Activated T-helper 1 cell treated with Interleukin-2 at 50 U/mL for 16 hours (primary cell): ENCODE data around the gene PLA2G4B.

Experiments
- DNase-seq: peaks from one replicate; pipeline ENCODE4 v3.0.0-alpha.2; 2020; ENCODE audit warnings: low read depth

The PLA2G4B gene, protein sequence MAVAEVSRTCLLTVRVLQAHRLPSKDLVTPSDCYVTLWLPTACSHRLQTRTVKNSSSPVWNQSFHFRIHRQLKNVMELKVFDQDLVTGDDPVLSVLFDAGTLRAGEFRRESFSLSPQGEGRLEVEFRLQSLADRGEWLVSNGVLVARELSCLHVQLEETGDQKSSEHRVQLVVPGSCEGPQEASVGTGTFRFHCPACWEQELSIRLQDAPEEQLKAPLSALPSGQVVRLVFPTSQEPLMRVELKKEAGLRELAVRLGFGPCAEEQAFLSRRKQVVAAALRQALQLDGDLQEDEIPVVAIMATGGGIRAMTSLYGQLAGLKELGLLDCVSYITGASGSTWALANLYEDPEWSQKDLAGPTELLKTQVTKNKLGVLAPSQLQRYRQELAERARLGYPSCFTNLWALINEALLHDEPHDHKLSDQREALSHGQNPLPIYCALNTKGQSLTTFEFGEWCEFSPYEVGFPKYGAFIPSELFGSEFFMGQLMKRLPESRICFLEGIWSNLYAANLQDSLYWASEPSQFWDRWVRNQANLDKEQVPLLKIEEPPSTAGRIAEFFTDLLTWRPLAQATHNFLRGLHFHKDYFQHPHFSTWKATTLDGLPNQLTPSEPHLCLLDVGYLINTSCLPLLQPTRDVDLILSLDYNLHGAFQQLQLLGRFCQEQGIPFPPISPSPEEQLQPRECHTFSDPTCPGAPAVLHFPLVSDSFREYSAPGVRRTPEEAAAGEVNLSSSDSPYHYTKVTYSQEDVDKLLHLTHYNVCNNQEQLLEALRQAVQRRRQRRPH

GRCh38 chr15:41838400-41838897 lies at the start of gene PLA2G4B:
Gene PLA2G4B, plus strand, starts transcription at chr15:41838847. Its CDS starts 67 bp downstream, at chr15:41838914.
- DNase-seq: no peak

- no peak for DNase-seq
These were observed 49.4 kb upstream of the PLA2G4B start for GRCh38 chr15:41789236-41789635.

GRCh38 chr15:41789662-41790061 lies 49.0 kb upstream of the PLA2G4B start:
- no peak for DNase-seq

GRCh38 chr15:41790169-41790568 lies 48.5 kb upstream of the PLA2G4B start:
- no peak for DNase-seq

GRCh38 chr15:41790756-41791546 lies 47.7 kb upstream of the PLA2G4B start:
- DNase-seq: no peak

DNA sequence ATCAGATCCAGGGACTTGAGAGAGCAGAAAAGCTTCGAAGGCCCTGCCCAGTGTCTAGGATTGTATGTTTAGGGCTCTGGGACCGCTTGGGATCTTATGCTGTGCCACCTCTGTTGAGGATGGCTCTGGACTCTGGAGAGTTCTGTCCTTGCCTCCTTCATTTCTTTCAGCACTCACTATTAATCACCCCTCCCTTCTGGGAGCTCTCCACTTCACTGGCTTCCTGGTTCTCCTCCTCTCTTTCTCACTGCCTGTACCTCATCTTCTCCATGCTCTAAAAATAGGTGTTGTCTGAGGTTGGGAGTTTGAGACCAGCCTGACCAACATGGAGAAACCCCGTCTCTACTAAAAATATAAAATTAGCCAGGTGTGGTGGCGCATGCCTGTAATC lies 47.1 kb upstream of the PLA2G4B start:
- DNase-seq: no peak

DNA sequence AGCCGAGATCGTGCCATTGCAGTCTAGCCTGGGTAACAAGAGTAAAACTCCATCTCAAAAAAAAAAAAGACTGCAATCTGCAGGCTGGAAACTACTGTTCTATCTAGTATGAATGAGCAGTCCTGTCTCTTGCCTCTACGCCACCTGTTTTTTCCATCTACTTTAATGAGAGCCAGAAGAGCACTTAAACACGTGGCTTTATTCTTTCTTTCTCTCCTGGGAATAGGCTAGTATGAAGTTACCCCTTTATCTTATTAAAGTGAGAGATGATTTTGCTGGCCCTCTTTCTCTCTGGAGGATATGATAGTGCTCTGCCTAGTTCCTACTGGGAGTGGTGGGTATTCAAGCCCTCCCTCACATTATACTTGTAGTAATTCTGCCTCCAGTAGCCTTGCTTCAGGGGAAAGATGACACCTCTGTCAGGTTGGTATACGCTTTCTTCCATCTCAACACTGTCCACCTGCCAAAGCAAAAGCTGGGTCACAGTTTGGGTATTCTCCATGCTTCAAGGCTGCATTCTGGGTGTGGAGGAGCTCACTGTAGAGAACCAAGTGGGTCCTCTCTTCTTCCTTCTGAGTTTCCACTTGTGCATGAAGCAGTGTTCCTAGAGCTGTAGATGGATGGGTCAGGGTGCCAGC lies 46.5 kb upstream of the PLA2G4B start:
- DNase-seq: no peak

- DNase-seq: no peak
These were observed 44.6 kb upstream of the PLA2G4B start for GRCh38 chr15:41794081-41794480.

DNA sequence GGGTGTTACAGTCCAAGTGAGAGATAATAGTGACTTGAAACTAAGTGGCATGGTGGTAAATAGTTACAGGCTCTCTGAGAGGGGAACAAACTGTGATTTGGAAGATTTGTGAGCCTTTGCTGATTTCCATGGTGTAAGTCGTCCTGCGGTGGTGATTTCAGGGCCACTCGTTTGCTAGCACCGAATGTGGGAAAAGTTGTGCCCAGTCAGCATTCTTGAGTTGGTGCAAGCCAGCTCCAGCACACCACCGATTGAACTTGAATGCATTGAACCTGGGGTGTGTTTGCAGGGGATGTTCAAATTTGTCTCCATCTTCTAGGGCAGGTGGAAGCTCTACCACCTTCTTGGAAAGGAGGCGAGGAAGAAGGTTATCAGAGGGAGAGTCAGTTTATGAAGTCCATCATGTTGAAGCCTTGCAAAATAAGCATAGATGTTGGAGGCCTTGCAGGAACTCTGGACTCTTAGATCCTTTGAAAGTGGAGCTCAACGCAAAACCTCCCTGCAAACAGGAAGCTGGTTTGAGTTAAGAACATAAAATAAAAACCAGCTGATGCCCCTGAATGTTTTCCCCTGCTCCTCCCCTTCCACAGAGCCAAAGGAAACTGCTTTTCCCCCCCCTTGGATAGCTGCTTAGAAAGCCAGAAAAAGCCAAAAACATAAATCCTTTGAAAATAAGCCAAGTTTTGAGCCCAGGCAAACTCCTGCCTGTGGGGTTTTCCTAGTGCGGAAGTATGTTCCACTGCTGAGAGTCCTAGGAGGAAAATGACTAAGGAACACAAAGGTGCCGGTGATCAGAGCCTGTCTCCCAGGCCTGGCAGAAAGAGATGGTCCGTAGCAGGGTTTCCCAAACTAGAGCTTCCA lies 42.4 kb upstream of the PLA2G4B start:
- DNase-seq: no peak

DNA sequence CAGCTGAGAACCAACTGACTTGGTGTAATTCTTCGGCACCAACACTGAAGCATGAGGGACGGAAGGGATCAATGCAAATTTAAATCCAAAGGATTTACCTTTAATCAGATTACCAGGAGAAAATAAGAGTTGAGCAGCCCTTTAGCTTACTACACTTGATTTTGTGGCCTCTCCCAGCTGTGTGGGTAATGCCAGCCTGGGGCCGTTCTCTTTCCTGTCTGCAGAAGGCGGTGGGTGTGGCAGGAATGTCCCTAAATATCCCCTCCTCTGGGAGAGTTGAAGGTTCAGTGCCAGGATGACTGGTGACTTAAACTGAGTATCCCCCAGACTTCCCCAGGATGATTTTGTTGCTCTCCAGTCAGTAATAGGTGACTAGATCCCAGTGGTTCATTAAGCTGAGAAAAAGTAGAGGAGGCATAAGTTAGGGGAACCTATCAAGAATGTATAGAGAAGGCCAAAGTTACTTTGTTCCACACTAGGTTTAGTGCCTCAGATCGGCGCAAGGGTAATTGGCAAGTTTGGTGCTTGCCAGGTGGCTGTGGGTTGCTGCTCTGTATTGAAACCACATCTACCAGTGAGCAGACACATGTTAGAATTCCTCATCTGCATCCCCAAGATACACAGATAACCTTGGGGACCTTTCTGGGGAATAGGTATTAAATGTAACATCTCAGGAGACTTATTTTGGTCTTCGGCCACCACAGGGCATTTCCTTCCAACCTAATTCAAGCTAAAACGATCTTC lies 41.3 kb upstream of the PLA2G4B start:
- no peak for DNase-seq

GRCh38 chr15:41798607-41799487 lies 39.8 kb upstream of the PLA2G4B start:
- DNase-seq: no peak

DNA sequence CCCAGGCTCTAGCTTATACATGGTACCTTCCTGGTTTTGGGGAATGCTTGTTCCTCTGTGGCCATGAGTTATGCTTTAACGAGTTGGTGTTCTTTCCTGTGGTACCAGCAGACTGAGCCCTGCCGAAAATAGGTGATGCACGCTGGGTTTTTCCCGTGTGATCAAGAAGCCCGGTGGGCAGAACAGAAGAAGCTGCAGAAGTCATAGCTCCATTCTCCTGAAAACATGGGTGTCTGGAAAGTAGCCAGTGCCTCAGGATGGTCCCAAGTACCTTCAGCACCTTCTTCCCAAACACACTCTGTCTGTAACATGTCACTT lies 39.2 kb upstream of the PLA2G4B start:
- no peak for DNase-seq

GRCh38 chr15:41801185-41801584 lies 37.5 kb upstream of the PLA2G4B start:
- no peak for DNase-seq

- DNase-seq: no peak
These were observed 36.7 kb upstream of the PLA2G4B start for GRCh38 chr15:41801850-41802455.

GRCh38 chr15:41804361-41804760 lies 34.3 kb upstream of the PLA2G4B start:
- no peak for DNase-seq

DNA sequence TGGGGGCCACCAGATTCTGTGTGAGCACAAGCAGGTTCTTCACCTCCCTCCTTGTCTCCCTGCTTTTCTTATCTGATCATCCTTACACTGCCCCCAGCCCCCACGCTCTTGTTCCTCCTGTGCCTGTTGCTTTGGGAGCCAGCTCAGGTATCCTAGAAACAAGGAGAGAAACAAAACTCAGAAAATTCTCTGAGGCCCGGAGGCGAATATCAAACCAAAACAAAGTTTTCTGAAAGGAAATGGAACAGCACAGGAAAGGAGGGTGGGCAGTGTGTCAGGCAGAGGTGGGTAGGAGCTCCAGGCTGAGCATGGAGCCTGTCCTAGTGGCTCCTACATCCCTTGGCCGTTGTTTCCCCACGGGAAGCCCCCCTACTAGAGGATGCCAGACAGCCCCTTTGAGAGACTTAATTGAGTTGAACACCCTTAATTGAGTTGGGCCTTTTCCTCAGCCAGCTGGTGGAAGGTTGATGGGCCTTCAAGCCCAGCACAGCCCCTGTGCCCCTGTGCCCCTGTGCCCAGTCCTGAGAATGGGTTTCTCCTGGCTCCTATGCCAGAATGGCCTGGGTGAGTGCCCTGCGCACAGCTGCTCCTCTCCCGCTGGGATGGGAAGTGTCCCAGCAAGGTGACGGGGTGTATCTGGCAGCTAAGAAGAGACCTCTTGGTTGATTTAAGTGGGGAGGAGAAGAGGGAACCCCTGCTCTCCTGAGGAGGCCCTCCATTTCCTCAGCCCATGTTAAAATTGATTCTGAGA lies 33.6 kb upstream of the PLA2G4B start:
- no peak for DNase-seq

- DNase-seq: no peak
These were observed 32.9 kb upstream of the PLA2G4B start for GRCh38 chr15:41805711-41806110.
